HK-2 (cell line): Measurements from ENCODE around the gene EPAS1.

Experiments used
- DNase-seq: peaks from one replicate; pipeline ENCODE4 v3.0.0-alpha.2; 2018; ENCODE audit not compliant: unreplicated experiment

Gene EPAS1

DNA sequence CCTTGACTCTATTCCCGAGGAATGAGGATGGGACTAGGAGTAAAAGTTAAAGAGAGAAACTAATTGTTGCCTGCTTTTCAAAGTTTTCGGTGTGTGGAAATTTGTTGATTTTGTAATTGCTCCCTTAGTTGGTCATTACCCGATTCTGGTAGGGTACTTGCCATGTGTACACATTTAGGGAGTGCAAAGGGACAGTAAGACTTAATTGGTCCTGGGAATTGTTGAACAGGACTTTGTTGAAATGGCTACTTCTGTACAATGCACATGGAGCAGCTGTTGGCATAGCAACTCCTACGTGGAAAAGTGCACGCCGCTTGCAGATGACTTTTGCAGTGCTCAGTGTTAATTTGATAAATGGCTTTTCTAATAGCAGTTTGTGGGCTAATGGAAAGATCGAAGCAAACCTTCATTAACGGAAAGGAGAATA is 22.9 kb downstream of the EPAS1 start:
- no peak for DNase-seq

DNA sequence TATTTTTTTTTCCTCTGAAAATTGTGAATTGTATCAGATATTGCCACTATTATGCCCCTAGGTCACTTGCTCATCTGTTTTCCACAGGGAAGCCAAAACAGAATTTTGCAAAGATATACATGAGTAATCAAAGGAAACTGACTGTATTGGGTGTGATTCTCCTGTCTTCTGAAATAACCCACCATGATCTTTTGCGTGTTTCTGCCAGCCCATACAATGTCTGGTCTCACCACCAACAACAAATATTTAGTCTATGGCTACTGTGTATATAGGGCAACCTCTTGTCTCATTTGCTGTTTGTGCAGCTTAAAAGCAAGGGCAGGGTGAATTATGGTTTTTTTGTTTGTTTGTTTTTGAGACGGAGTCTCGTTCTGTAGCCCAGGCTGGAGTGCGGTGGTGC is 26.5 kb downstream of the EPAS1 start:
- DNase-seq = no peak

DNA sequence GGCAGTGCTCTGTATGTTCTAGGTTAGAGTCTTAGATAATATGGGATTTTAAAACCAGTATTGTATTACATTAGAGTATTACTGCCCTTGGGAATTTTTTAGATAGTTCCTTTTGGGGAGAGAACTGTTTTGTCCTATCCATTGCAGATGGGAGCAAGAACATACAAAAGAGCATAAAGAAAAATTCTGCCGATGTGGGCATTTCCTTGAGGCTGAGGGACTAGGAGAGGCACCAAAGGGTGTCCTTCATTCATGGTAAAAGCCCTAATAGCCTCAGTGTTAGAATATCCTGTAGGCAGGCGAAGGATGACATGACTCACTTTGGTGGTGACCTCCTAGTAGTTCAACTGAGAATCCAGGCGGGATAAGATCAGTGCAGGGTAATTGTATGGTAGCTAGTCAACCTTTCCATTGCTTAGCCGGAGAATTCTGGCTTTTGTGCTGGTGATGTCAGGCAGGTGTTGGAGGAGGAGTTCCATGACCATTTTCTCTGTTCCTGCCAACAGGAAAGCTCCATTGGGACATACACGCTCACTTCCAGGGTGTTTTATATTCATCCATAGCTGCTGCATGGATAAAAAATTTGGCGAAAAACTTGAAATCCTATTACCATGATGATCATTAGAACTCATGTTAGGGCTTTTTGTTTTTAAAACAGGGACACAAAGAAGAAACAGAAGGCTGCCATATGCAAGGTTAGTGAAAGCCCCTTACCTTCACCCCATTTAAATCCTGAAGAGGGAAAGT is 28.1 kb downstream of the EPAS1 start:
- DNase-seq = no peak

DNA sequence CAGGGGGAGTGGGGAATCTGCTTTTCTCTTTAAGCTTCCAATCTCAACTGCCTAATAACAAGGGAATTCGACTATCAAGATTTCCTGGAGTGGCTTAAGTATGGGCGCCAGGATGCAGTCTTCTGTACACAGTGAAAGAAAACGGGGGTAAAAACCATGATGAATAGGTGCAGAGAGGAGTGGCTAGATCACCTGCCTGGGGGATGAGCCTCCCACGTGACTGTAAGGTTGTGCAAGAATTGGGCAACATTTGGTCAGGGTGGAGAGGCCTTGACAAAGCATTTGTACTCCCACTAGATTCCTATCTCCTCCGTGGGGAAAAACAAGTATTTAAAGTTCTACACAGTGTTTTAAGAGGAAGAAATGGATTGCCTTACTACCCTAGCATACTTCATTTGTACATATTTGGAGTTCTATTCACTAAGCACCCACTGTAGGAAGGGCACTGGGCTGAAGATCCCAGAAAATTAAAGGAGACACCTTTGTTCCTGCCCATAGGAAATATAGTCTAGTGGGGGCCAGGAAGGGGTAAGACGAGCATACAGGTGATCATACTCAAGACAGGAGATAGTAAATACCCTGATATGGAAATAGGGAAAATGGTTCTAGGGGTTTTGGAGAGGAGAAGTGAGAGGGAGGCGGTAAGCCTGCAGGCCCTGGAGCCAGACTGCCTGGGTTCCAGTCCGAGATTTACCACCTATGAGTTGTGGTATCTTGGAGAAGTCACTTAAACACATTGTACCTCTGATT is 29.2 kb downstream of the EPAS1 start:
- DNase-seq = no peak

DNA sequence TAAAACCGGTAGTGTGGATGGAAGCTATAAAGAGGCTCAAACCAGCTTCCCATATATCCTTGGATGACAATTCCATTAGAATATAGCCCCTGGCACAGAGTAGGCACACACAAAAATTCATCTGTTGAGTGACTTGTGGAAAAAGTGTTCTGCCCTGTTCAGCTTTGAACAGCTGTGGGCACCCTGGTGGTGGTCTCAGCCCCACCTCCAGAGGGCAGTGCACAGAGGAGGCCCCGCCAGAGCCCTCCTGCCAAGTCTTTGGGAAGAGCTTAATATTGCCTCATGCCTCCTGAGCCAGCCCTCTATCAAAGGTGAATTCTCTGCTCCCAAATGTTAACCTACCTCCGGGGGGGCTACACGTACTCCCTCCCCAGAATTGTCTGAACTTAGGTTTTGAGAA is 30.4 kb downstream of the EPAS1 start:
- no peak for DNase-seq

DNA sequence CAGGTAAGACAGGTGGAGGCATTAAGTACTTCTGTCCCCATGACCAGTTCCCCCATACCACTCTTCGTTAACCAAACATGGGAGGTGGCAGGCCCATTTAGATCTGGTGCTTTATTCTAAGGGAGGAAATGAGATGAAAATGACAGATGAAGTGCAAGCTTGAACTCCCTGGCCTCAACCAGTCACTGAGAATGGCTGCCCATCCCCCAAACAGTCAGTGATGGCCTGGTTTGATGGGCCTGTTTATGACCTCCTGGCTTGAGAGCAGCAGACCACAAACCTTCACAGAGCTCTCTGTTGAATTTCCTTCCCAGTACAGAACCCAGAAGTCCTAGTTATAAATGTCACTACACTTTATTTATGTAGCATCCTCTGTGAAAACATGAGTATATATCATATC is 31.1 kb downstream of the EPAS1 start:
- no peak for DNase-seq

DNA sequence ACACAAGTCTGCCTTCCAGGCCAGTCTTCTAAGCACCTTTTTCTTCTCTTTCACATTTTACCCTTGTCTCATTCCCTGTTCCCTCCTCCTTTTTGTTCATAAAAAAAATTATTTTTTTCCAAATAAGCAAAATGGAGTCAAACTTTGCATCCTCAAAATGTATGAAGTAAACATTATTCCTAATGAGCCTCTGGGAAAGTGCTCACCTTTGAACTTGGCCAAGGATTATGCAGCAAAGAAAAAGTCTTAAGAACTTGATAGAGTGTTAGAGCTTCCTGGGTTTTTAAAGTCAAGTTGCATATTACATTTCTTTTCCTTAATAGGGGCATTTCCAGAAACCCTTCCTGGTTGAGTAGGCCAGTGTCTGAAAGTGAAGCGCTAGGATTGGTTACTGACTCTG is 31.6 kb downstream of the EPAS1 start:
- no peak for DNase-seq

DNA sequence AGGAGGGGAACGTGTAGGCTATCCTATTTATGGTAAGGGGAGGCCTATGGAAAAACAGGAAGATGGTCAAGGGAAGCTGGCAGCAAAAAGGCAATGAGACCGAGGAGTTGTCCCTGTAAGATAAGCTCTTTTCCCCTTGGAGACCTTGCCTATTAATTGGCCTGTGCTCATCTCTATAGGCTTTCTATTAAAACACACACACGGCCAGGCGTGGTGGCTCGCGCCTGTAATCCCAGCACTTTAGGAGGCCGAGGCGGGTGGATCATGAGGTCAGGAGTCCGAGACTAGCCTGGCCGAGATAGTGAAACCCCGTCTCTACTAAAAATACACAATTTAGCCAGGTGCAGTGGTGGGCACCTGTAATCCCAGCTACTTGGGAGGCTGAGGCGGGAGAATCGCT is 32.1 kb downstream of the EPAS1 start:
- DNase-seq = no peak

DNA sequence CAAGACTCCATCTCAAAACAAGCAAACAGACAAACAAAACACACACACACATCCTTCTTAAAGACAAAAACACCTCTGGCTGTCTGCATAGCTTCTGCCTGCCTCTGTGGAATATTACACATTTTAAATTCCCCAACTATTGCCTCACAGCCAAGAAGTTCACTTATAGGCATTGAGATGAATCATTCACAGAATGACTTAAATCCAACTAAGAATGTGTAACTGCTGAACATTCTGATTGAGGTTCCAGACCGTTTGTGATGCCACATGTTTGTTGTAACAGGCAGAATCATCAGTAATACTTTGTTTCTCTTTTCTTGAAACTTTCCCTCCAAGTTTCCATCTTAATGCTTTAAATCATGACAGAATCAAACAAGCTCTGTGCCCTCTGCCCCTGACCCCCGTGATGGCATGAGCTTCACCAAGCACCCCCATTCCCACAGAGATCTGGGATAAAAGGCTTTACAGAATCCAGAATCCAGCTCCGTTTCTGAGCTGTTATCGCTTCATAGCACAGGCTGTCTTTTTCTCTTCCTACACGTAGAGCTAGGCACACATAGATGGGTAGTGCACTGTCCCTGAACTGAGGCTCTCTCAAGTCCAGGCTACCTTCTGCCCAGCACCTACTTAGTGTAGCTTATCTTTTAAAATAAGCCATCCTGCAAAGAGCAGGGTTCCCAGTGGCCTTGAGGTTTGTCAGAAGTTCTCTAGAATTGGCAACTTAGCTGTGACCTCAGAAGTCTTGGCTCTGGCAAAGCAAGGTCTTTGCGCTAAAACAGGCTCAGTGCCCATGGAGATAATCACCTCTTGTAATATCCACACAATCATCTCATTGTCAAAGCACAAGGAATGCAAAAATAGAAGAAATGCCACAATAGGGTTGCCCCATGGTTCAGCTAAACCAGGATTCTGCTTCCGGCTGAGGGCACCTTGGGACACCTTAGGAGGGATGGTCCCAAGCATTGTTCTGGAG is 32.9 kb downstream of the EPAS1 start:
- no peak for DNase-seq

DNA sequence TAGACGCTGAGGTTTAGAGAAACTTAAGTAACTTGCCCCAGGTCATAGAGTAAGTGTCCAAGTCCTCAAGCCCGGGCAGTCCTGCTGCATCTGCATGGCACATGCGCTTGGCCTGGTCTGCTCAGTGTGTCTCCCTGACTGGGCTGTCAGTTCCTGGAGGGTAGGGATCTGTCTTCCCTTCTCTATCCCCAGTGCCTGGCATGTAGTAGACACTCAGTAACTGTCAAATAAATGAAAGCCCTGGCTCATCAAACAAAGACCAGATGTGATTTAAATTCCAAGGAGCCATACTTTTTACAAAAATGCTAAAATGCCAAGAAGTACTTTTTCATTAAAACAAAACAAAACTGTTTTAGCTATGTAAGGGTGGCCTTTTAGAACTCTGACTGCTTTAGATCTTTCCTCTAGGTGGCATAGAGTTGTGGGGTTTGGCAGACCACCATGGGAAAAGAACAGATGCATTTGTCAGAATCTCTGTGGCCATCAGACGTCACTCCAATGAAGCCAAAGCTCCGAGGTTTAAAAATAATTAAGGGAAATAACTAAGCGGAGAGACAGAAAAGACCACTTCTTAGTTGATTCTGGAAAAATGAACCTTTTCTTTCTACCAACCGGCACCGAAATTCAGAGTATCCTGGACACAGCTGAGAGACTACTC is 34.0 kb downstream of the EPAS1 start:
- no peak for DNase-seq

DNA sequence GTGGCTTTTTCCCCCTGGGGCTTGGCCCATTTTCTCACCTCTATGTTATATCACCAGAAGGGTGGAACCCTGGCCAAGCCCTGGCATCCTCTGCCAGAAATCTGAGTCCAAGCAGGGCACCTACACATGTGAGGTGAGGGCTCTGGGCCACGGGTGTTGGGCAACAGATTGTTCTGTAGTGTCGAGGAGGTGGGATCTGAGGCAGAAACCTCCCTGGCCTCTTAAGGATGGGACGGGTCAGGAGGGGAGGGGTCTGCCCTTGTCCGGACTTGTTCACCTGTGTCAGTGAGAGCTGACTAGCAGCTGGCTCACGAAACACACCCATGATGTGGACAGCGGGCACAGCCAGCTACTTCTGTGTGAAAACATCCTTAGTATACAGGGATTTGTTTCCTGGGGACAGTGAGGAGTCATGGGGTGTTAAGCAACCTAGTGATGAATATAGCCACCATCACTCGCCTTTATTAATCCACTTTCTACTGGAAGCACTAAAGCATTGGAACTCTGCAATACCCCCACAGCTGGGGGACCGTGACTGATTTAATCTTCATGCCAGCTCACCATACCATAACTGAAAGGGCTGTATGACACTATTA is 35.6 kb downstream of the EPAS1 start:
- DNase-seq = no peak

DNA sequence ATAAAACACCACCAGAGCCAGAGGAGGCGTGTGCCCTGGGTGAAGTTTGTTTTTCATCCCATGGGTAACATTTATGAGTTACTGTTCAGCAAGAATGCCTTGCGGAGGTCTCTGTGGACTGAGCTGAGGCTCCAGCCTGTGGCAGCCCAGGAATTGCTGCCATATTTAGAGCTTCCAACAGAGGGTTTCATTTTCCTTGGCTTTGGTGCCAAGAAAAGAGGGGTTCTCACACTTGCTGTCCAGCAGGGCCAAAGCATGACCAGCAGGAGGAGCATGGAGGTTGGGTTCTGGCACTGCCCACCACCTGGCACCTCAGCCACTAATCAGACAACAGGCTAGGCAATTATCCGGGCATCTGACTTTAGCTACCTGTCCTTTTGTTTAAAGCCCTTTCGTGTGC is 36.7 kb downstream of the EPAS1 start:
- no peak for DNase-seq

DNA sequence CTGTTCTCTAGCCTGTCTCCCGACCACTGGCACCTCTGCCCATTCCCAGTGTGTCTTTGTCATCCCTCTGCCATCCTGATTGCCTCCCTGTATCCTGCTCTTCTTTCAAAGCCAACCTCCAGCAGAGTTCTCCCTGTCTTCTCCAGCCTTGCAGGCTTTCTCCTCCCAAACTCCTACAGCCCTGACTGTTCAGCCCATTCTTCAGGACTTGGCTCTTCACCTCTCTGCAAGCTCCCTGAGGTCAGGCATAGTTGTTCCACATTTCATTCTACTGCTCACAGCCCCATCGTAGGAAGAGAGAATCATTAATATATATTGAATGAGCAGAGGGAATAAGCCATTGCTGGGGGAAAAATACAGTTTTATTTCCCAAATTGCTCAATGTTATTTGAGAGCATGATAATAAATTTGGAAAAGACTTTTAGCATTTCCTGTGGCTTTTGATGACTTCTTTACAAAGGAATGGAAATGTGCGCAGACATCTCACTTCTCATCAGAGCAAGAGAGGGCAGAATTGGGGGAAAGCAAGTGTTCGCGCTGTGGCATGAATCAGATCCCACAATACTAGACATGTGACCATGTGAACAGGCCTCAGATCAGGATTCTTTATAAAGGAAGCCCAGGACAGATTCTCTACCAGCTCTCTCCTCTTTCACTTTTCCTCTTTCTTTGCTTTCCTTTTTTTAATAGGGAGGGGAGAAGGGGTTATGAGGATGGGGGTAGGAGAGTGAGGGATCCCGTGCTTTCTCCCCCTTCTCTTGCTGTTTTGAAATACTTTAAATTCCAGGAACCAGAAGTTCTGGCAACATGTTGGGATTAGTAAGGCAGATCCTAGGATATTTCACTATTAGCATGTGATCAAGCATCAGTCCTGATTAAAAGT is 37.4 kb downstream of the EPAS1 start:
- DNase-seq = no peak

DNA sequence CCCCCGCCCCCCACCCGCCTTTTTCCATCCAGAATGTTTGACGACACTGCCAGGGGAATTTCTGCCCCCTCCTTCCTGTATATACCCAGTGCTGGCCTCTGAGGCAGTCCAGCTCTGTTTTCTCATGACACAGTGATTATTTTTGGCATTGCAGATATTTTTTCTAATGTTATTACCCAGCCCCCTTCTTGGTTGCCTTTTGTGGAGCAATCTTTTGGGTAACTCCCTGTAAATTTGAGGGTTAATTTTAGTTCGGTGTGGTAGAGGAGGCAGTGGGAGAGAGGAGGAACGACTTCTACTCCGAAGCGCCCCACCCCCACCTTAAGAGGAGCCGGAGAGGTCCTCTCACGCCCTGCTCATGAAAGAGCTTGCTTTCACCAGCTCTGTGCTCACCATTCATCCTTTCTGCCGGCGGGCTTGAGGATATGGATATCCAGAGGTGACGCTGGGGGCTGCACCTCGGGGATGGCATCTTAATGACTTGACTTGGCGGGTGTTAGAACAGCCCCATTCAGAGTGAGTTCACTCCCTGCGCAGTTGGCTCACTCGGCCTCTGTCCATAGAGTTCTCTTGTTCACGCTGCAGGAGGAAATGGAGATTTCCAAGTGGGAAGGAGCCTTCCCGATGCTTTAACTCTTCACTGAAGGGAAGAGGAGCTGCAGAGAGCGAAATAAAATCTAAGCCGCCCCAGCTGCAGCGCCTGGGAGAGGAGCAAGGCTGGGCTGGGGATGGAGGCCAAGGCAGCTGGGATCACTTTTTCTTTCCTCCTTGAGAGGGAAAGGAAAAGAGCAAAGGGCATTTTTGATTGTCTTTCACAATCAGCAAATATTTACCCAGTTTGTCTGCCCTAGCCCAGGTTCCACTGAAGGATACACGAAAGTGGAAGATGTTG is 38.4 kb downstream of the EPAS1 start:
- no peak for DNase-seq

DNA sequence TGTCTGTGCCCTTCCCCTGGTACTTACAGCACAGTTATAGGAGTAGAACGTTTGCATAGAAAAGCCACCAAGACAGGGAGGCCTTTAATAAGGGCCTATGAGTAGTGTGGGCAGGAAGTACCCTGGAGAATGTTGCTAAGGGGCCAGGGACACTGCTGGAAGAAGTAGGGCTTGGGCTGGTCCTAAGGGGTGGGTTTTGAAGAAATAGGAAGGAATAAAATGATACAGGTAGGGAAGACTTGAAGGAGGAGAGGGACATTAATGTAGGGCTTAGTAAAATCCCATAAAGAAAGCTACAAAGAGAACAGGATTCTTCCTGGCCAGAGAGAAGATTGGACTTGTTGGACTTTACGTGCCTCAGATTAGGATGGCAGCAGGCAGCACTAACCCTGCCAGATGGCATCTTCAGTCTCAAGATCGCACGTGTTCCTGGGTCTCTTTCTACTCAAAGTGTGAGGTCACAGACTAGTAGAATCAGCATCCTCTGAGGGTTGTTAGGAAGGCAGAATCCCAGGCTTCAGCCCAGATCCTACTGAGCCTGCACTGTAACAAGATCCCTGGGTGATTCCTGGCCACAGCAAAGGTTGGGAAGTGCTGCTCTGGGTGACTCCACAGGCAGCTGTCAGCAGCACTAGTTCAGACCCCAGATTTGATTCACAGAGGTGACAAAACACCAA is 39.2 kb downstream of the EPAS1 start:
- DNase-seq = no peak

DNA sequence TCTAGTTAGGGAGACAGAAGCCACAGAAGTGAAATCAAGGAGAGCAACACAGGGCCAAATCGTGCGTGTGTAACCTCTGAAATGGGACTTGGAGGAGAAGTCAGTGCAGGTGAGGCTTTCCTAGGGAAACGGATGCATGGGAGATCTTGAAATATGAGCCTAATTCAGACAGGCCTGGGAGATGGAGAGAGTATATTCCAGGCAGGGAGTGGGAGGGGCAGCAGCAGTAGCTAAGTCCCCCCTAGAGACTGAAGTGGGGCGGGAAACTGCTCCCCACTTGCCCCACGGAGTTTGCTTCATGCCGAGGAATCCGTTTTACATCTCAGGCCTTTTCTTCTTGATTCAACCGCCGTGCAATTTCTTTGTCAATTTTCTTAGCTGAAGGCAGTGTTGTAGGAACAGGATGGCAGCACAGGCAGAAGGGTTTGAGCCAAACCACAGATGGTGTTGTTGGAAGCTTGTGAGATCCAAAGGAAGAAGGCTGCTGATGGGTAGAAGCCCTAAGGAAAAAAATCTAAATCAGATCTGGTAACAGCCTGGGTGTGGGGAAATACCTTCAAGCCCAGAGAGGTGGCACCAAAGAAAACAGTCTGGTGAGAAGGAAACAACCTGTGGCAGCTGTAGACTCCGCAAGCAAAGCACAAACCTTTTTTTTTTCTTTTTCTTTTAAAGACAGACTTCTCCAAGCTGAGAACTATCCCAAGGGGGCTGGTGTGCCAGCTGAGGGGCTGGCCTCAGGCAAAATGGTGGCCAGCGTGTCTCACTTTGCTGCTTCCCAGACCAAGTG is 40.2 kb downstream of the EPAS1 start:
- DNase-seq = no peak

DNA sequence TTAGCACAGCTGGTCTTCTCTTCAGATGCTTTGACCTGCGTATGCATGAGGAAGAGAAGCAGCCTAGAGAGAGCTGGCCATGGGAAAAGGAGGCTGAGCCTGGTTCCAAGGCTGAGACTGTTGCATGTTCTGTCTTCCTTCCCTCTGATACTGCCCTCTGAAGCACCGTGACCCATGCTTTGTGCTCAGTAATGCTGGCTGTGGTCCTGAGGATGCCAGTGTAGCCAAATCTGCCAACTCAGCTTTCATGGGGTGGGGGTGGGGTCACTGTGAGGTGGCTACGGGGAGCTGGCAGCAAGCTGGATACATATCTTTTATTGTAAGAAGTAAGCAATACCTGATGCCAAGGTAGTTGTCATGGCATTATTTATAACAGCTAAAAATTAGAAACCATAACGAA is 41.5 kb downstream of the EPAS1 start:
- no peak for DNase-seq

DNA sequence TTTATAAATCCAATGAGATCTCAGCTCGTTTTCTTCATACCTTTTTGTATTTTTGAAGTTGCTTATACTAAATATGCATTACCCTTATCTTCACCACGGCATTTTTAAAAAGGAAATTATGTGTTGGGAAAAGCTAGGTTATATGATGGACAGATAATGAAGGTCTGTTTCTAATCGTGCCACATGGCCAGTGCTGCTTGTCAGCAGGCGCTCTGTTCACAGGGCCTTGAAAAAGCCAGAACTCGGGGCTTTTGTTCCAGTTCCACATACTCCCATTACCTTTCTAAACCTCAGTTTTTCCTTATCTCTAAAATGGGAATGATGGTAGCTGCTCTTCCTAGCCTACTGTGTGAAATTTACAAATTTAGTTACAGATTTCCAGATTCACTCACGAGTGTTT is 42.0 kb downstream of the EPAS1 start:
- no peak for DNase-seq
